Measurements from ENCODE around the gene TGDS.
A peak's percentile ranks its signal among the peaks of the same experiment; 100 is the strongest.
"Not testable (repeated sequence)": the region's sequence is repeated elsewhere in the genome, so short reads cannot be mapped to it uniquely, and the experiment has no call there.

TGDS gene

DNA sequence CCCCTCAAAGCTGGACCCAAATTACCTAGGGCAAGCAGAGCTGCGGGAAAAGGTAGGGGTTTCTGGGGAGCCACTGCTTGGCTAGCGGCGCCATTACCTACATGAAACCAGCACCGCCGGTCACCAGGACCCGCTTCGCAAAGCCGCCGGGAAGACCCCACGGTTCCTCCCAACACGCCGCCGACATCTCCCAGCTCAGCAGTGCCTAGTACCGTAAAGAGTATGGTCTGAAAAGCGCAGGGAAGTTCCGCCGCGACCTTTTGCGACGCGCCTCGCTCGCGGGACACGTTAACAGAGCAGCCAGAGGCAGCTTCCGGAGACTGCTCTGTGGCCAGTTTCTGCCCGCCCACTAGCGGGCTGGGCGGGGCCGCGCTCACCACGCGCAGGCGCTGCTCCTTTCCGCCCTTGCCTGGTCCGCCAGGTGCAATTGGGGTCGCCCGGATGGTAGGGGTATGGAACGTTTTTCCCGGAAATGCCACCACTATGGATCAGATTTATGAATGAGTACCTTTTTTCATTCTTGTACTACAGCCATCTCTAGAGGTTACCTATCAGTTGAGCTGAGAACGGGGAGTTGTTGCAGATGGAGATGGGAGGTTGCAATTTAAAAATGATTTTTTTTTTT, at the start of gene TGDS:
TGDS (minus strand) TSS at position 203 of the 625 bp plus-strand sequence; CDS start at position 187, 16 bp downstream.
- TF ChIP-seq CTCF (IDR thresholded peaks at IDR 0.05; ENCODE audit: extremely low read depth, missing control alignments) = no peak
- peak; percentile 88 for DNase-seq (ENCODE audit: low spot score)

DNA sequence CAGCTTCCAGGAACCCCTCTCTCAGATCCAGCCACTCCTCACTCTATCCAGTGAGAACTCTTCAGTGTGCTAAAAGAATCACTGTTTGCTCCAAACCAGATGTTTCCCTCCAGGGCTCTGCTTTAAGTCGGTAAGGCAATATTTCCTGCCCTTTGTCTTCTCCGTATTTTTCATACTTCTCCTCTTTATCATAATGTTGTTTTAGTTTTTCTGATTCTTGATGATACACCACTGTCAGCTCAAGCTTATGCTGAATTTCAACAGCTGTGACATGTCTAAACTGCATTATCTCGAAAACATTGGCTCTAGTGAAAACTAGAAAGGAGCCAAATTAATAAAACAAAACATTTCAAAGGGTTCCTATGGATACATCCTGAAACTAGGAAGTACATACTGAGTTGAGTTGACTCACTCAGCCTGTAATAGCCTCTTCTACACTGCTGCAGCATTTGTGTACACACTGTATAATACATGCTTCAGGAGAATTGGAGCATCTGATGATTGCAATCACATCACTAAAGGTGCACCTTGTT, 45.5 kb upstream of the TGDS start:
- no peak for TF ChIP-seq CTCF (IDR thresholded peaks at IDR 0.05; ENCODE audit: extremely low read depth, missing control alignments)
- no peak for DNase-seq (ENCODE audit: low spot score)

DNA sequence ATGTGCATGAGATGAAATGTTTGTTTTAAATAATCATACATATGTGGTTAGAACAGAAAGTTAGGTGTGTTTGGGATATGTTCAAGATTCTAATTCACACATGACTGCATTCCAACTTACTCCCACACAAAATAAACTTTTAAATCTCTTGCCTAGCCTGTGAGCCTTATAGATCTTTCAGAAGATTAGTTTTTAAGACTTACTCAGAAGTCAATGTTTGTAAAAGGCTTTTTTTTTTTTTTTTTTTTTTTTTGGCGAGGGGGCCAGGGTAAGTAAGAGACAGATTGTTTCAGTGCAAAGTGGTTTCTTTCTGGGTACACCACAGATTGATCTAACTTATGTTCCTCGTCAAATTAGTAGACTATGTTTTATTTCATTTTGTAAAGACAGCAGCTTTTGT, 44.8 kb upstream of the TGDS start:
- TF ChIP-seq CTCF (IDR thresholded peaks at IDR 0.05; ENCODE audit: extremely low read depth, missing control alignments) = no peak
- DNase-seq (ENCODE audit: low spot score) = no peak

- not testable (repeated sequence) for DNase-seq (ENCODE audit: low spot score)
These were observed 41.7 kb upstream of the TGDS start for GRCh38 chr13:94637677-94638076.

- no peak for DNase-seq (ENCODE audit: low spot score)
- TF ChIP-seq CTCF (IDR thresholded peaks at IDR 0.05; ENCODE audit: extremely low read depth, missing control alignments) = no peak
These were observed 41.1 kb upstream of the TGDS start for GRCh38 chr13:94636942-94637578.

DNA sequence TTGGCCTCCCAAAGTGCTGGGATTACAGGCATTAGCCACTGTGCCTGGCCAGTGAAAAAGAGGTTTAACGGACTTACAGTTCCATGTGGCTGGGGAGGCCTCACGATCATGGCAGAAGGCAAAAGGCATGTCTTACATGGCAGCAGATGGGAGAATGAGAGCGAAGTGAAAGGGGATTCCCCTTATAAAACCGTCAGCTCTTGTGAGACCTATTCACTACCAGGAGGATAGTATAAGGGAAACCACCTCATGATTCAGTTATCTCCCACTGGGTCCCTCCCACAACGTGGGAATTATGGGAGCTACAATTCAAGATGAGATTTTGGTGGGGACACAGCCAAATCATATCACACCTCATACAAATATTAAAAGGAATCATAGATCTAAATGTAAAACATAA, 40.1 kb upstream of the TGDS start:
- not testable (repeated sequence) for DNase-seq (ENCODE audit: low spot score)

DNA sequence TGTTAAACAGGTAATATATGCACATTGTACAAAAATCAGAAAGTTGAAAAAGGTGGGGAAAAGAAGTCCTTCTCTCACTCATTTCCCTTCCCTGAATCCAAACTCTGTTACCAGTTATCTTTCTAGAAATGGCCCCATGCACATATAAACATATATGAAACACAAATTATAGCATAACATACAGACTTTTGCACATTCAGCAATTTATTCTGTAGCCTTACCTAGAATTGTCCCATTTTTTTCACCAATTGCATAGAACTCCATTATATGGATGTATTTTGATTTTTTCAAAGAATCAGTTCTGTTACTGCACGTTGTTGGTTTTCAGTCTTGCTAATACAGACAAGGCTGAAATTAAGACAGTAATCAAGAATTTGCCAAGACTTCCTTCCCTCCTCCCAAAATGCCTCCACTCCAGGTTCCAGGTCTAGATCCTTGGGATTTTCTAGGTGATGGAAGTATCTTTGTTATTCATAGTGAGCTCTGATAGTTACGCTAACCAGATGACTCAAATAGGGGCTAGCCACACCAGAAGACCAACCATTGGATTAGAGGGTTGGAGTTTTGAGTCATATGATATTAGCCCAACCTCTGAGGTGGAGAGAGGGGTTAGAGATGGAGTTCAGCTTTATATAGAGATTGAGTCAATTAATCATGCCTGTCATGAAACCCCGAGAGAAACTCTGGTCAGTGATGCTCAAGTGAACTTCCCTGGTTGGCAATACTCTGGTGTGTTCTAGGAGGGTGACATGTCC, 36.5 kb upstream of the TGDS start:
- DNase-seq (ENCODE audit: low spot score) = no peak
- TF ChIP-seq CTCF (IDR thresholded peaks at IDR 0.05; ENCODE audit: extremely low read depth, missing control alignments) = no peak

GRCh38 chr13:94630858-94631257, 34.9 kb upstream of the TGDS start:
- no peak for DNase-seq (ENCODE audit: low spot score)
- no peak for TF ChIP-seq CTCF (IDR thresholded peaks at IDR 0.05; ENCODE audit: extremely low read depth, missing control alignments)
